Measurements from ENCODE around the gene CUBN.

CUBN gene

GRCh38 chr10:16863766-16864165 lies 265.8 kb downstream of the CUBN start:
- no peak for DNase-seq
- H3K27me3 ChIP-seq (ENCODE audit: insufficient read depth, low read depth, severe bottlenecking): no peaks in the 10 kb centered on the region
- H3K36me3 ChIP-seq: no peaks in the 10 kb centered on the region
- H3K27ac ChIP-seq: no peak overlapping the region
- no peak for TF ChIP-seq CTCF (IDR thresholded peaks at IDR 0.05; ENCODE audit: low read depth, low read length)
- no peaks in the 10 kb centered on the region for H3K9me3 ChIP-seq (ENCODE audit: severe bottlenecking)
- H3K4me3 ChIP-seq (ENCODE audit: low read depth, low read length): no peak overlapping the region

- Histone ChIP-seq H3K27me3 (ENCODE audit: insufficient read depth, low read depth, severe bottlenecking) (no peaks in the 10 kb centered on the region), H3K36me3 (no peaks in the 10 kb centered on the region), H3K9me3 (ENCODE audit: severe bottlenecking) (no peaks in the 10 kb centered on the region), H3K27ac (no peak overlapping the region), H3K4me3 (ENCODE audit: low read depth, low read length) (no peak overlapping the region)
- no peak for DNase-seq
- no peak for TF ChIP-seq CTCF (IDR thresholded peaks at IDR 0.05; ENCODE audit: low read depth, low read length)
These were observed 272.2 kb downstream of the CUBN start for GRCh38 chr10:16857419-16857818.

GRCh38 chr10:16856567-16856966 lies 273.0 kb downstream of the CUBN start:
- peak; percentile 23 for DNase-seq
- H3K4me3 ChIP-seq (ENCODE audit: low read depth, low read length): no peak overlapping the region

DNA sequence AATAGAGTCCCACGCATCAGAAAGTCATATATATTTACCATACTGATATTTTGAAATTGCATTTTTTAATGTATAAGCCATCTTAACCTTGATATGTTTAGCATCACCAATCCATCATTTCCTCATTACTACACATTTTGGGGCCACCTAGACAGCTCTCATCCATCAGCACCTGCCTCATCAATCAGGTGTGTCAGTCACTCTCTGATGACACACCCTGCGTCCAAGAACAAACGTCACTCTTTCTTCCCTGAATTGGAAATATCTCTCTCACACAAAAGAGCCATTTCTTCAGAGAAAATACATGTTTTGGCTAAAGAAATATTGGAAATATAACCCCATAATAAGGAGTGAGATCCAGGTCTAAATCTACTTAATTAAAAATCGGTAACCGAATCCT lies 273.5 kb downstream of the CUBN start:
- DNase-seq: no peak
- Histone ChIP-seq H3K27me3 (ENCODE audit: insufficient read depth, low read depth, severe bottlenecking) (no peaks in the 10 kb centered on the region), H3K27ac (no peak overlapping the region), H3K36me3 (no peaks in the 10 kb centered on the region), H3K9me3 (ENCODE audit: severe bottlenecking) (no peaks in the 10 kb centered on the region), H3K4me3 (ENCODE audit: low read depth, low read length) (no peak overlapping the region)
- TF ChIP-seq CTCF (IDR thresholded peaks at IDR 0.05; ENCODE audit: low read depth, low read length): no peak

More at GRCh38 chr10:16856567-16856966, 273.0 kb downstream of the CUBN start:
- Histone ChIP-seq H3K27ac (no peak overlapping the region), H3K9me3 (ENCODE audit: severe bottlenecking) (no peaks in the 10 kb centered on the region), H3K36me3 (no peaks in the 10 kb centered on the region), H3K27me3 (ENCODE audit: insufficient read depth, low read depth, severe bottlenecking) (no peaks in the 10 kb centered on the region)
- TF ChIP-seq CTCF (IDR thresholded peaks at IDR 0.05; ENCODE audit: low read depth, low read length): no peak

GRCh38 chr10:16854623-16855022 lies 275.0 kb downstream of the CUBN start:
- Histone ChIP-seq H3K36me3 (no peaks in the 10 kb centered on the region), H3K4me3 (ENCODE audit: low read depth, low read length) (no peak overlapping the region), H3K27ac (no peak overlapping the region), H3K27me3 (ENCODE audit: insufficient read depth, low read depth, severe bottlenecking) (no peaks in the 10 kb centered on the region), H3K9me3 (ENCODE audit: severe bottlenecking) (no peaks in the 10 kb centered on the region)
- no peak for TF ChIP-seq CTCF (IDR thresholded peaks at IDR 0.05; ENCODE audit: low read depth, low read length)
- DNase-seq: no peak

- no peaks in the 10 kb centered on the region for H3K9me3 ChIP-seq (ENCODE audit: severe bottlenecking)
- H3K36me3 ChIP-seq: no peaks in the 10 kb centered on the region
- H3K4me3 ChIP-seq (ENCODE audit: low read depth, low read length): no peak overlapping the region
- H3K27me3 ChIP-seq (ENCODE audit: insufficient read depth, low read depth, severe bottlenecking): no peaks in the 10 kb centered on the region
- no peak for TF ChIP-seq CTCF (IDR thresholded peaks at IDR 0.05; ENCODE audit: low read depth, low read length)
- no peak for DNase-seq
- H3K27ac ChIP-seq: no peak overlapping the region
These were observed 275.8 kb downstream of the CUBN start for GRCh38 chr10:16853809-16854208.
